B cell (primary cell): ENCODE results near the gene ERC2. TPM values are rescaled to one million over a fixed set of nuclear protein-coding genes. Genes with fewer than 3 reads are reported as not detected.

Experiments
- ATAC-seq: fragments of 200-7000 bp; cut with Tn5 transposase; one replicate; pipeline ENCODE4 v1.10.0; 2021; ENCODE audit warnings: low read depth, mild to moderate bottlenecking, moderate number of reproducible peaks, moderate library complexity
- CTCF ChIA-PET: fragments of 350-600 bp; sonication (Branson Sonifier 250); formaldehyde crosslinking; loops from one replicate; lab custom pipeline; 2021; ENCODE audit warnings: antibody characterized with exemption, inconsistent platforms; lab: Charles Lee
- POLR2A ChIA-PET: fragments of 350-600 bp; sonication (Branson Sonifier 250); formaldehyde crosslinking; loops from one replicate; lab custom pipeline; 2021; ENCODE audit warnings: antibody characterized with exemption; lab: Charles Lee
- DNase-seq: peaks from one replicate; pipeline ENCODE4 v3.0.0; 2013
- H2AFZ ChIP-seq: 2 replicates; pipeline ENCODE4 v1.6.1; 2012; ENCODE audit warnings: mild to moderate bottlenecking, low read depth, low read length; ENCODE audit not compliant: insufficient read depth, poor library complexity, severe bottlenecking
- H3K27ac ChIP-seq, 2 donors: 1 replicate in 1 of 2; 2 replicates in 1 of 2; pipeline ENCODE4 v1.5.1; 2012 to 2013; ENCODE audit warnings: low read length in 2 of 2, mild to moderate bottlenecking in 2 of 2, moderate library complexity in 1 of 2
- H3K27me3 ChIP-seq, 4 experiments: fragments of 200-600 bp in 1 of 4; sonication (generic) in 1 of 4; replicated peaks in 1 of 4; 1 replicate in 2 of 4; 2 replicates in 2 of 4; pipeline versions ENCODE4 v1.6.1 to v1.7.0; 2013 to 2016; ENCODE audit warnings: low read length in 3 of 4, mild to moderate bottlenecking in 2 of 4, mixed read lengths in 1 of 4, moderate library complexity in 1 of 4; ENCODE audit not compliant: insufficient read depth in 4 of 4, control insufficient read depth in 3 of 4; ENCODE audit errors: control extremely low read depth in 1 of 4
- H3K36me3 ChIP-seq, 2 experiments: replicated peaks in 1 of 2; 1 replicate in 1 of 2; 2 replicates in 1 of 2; pipeline versions ENCODE4 v1.6.1 to v1.7.1; 2013; ENCODE audit warnings: low read length in 1 of 2; ENCODE audit not compliant: insufficient read depth in 2 of 2, control insufficient read depth in 1 of 2; ENCODE audit errors: control extremely low read depth in 1 of 2, extremely low read depth in 1 of 2
- H3K4me1 ChIP-seq, 2 donors: fragments of 200-600 bp in 1 of 2; sonication (generic) in 1 of 2; 1 replicate in 1 of 2; 2 replicates in 1 of 2; pipeline versions ENCODE4 v1.5.1 to v1.6.1; 2013 to 2017; ENCODE audit warnings: low read length in 2 of 2; ENCODE audit not compliant: control insufficient read depth in 2 of 2, insufficient read depth in 2 of 2
- H3K4me2 ChIP-seq: replicated peaks from 2 replicates; pipeline ENCODE3; 2012; ENCODE audit warnings: mild to moderate bottlenecking, low read depth, low read length; ENCODE audit not compliant: poor library complexity, severe bottlenecking
- H3K4me3 ChIP-seq, 5 experiments: fragments of 200-600 bp in 1 of 5; sonication (generic) in 1 of 5; 1 replicate in 3 of 5; 2 replicates in 2 of 5; pipeline versions ENCODE4 v1.5.1 to v1.7.0; 2011 to 2016; ENCODE audit warnings: low read length in 4 of 5, mild to moderate bottlenecking in 4 of 5, low read depth in 2 of 5, control low read depth in 1 of 5, moderate library complexity in 1 of 5; ENCODE audit not compliant: insufficient read depth in 1 of 5; ENCODE audit errors: control extremely low read depth in 1 of 5, extremely low read depth in 1 of 5
- H3K79me2 ChIP-seq: fragments of 200-600 bp; sonication (generic); one replicate; pipeline ENCODE4 v1.6.0; 2016; ENCODE audit warnings: low read length; ENCODE audit not compliant: control insufficient read depth, insufficient read depth
- H3K9ac ChIP-seq: fragments of 200-600 bp; sonication (generic); 2 replicates; pipeline ENCODE4 v1.6.1; 2017; ENCODE audit warnings: mild to moderate bottlenecking, low read length, moderate library complexity
- H3K9me3 ChIP-seq, 3 donors: one replicate each; pipeline versions ENCODE4 v1.6.1 to v1.7.1; 2013; ENCODE audit warnings: low read length in 2 of 3; ENCODE audit not compliant: control insufficient read depth in 2 of 3, insufficient read depth in 1 of 3; ENCODE audit errors: control extremely low read depth in 1 of 3
- H4K20me1 ChIP-seq: 2 replicates; pipeline ENCODE4 v1.6.0; 2012; ENCODE audit warnings: mild to moderate bottlenecking, low read length; ENCODE audit not compliant: insufficient read depth, control insufficient read depth, poor library complexity, severe bottlenecking
- H3K27ac Mint-ChIP-seq: one replicate; pipeline ENCODE4 v1.8.0; 2021; ENCODE audit warnings: mixed read lengths
- H3K27me3 Mint-ChIP-seq: one replicate; pipeline ENCODE4 v1.8.0; 2021; ENCODE audit warnings: mixed read lengths
- H3K4me1 Mint-ChIP-seq: one replicate; pipeline ENCODE4 v1.8.0; 2021; ENCODE audit warnings: mixed read lengths
- H3K4me3 Mint-ChIP-seq: one replicate; pipeline ENCODE4 v1.8.0; 2021; ENCODE audit warnings: mixed read lengths
- H3K9me3 Mint-ChIP-seq: one replicate; pipeline ENCODE4 v1.8.0; 2022; ENCODE audit warnings: mixed read lengths; ENCODE audit not compliant: insufficient read depth
- CTCF ChIP-seq: fragments of 200-600 bp; IDR thresholded peaks from one replicate; pipeline ENCODE4 v1.8.0; 2022; ENCODE audit warnings: antibody characterized with exemption, mild to moderate bottlenecking
- EZH2 ChIP-seq: IDR thresholded peaks from 2 replicates; pipeline ENCODE4 v1.6.1; 2012; ENCODE audit warnings: borderline replicate concordance, low read depth, mild to moderate bottlenecking, moderate library complexity, low read length; ENCODE audit not compliant: insufficient read depth, poor library complexity, severe bottlenecking
- WGBS: methylation state at CpG from one replicate; pipeline ENCODE4 v1.1.5; 2013; ENCODE audit warnings: missing lambda C conversion rate; ENCODE audit not compliant: insufficient coverage; 5-methylcytosine and 5-hydroxymethylcytosine counted together
- intact Hi-C: fragments of 100-400 bp; cut with micrococcal nuclease; formaldehyde crosslinking; loops from one replicate; pipeline ENCODE4 v1.10.0; 2022
- polyA plus RNA-seq: library from polyadenylated mRNA; depleted of rRNA; stranded (reverse); fragments of >200 nt; gene quantifications from 2 replicates; pipeline ENCODE4 v1.2.3, GENCODE V29; 2012
- total RNA-seq, 2 donors: library from RNA; stranded (reverse); fragments of 120-200 nt in 1 of 2; gene quantifications; 1 replicate in 1 of 2; 2 replicates in 1 of 2; pipeline versions ENCODE4 v1.2.3 to v1.2.4, GENCODE V29; 2013 to 2022

Gene ERC2
- total and polyA plus RNA-seq, 2 donors (not counting 1 experiment from before 2014, with no cell fraction given): not detected

- Histone ChIP-seq H3K79me2 (no peaks in the 10 kb centered on the region), H4K20me1 (no peaks in the 10 kb centered on the region), H3K4me2 (no peak overlapping the region), H3K4me1 (no peaks in the 10 kb centered on the region), H3K9ac (no peak overlapping the region), H3K36me3 (no peaks in the 10 kb centered on the region), H2AFZ (no peak overlapping the region), H3K27ac (no peak overlapping the region), H3K9me3 (no peaks in the 10 kb centered on the region), H3K27me3 (no peaks in the 10 kb centered on the region), H3K4me3 (no peak overlapping the region)
- intact Hi-C loops: no loop called here
- ChIA-PET POLR2A (no interaction called here), CTCF (no interaction called here)
- Mint-ChIP-seq H3K9me3 (no peaks in the 10 kb centered on the region), H3K4me3 (no peak overlapping the region), H3K27ac (no peak overlapping the region), H3K4me1 (no peaks in the 10 kb centered on the region), H3K27me3 (no peaks in the 10 kb centered on the region)
- ATAC-seq (no peak), DNase-seq (no peak)
- TF ChIP-seq EZH2 (no peak), CTCF (no peak)
- no CpG with 5 or more reads among the region's 4 CpGs for WGBS
Observed at GRCh38 chr3:55697177-55697865, 770.9 kb downstream of the ERC2 start.

DNA sequence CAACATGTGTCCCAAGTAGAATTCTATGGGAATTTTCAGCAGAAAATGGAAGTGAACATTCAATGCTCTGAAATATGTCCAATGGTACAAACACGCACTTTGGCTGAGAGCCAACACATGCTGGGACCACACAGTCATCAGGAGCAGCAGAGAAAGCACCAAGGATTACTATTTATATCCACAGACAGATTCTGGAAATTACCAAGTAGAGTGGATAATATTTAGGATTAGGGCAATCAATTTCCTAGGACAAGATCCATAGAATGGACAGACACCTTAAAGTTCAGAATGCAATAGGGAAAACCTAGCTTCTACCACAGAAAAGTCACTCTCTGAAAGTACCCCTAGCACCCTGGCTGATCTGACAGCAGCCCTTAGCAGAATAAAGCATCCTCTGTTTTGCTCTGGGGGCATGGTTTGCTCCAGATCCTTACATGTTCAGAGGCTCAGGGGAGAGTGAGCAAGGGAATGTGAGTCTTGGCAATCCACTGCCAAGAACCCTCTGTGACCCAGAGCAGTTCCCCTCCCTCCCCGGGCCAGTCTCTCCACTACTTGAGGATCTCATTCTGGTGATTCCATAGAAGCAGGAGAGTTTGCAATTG, 775.2 kb downstream of the ERC2 start:
- Histone ChIP-seq H3K36me3 (no peaks in the 10 kb centered on the region), H3K9me3 (no peaks in the 10 kb centered on the region), H2AFZ (no peak overlapping the region), H3K4me3 (no peak overlapping the region), H3K4me1 (no peaks in the 10 kb centered on the region), H3K9ac (no peak overlapping the region), H4K20me1 (no peaks in the 10 kb centered on the region), H3K27me3 (no peaks in the 10 kb centered on the region), H3K4me2 (no peak overlapping the region), H3K27ac (no peak overlapping the region), H3K79me2 (no peaks in the 10 kb centered on the region)
- CTCF ChIA-PET: no interaction called here
- POLR2A ChIA-PET: no interaction called here
- Mint-ChIP-seq H3K27ac (no peak overlapping the region), H3K4me1 (peaks cover 2% of the 10 kb centered on the region), H3K4me3 (no peak overlapping the region), H3K27me3 (no peaks in the 10 kb centered on the region), H3K9me3 (no peaks in the 10 kb centered on the region)
- TF ChIP-seq CTCF: no peak
- no peak for TF ChIP-seq EZH2
- no CpG with 5 or more reads among the region's 2 CpGs for WGBS
- DNase-seq: no peak
- ATAC-seq: no peak
- intact Hi-C loops: no loop called here
